GM23338 (cell line): ENCODE measurements around the gene NELFB. TPM values are rescaled to one million over a fixed set of nuclear protein-coding genes. Genes with fewer than 3 reads are reported as not detected.

Experiments
- ATAC-seq: fragments of 200-7000 bp; cut with Tn5 transposase; 3 replicates; pipeline ENCODE4 v1.9.1; 2020
- DNase-seq: peaks from one replicate; pipeline ENCODE4 v3.0.0-alpha.2; 2015; ENCODE audit warnings: low spot score
- H2AFZ ChIP-seq: fragments of 200-600 bp; sonication (generic); 2 replicates; pipeline ENCODE4 v1.8.0; 2016; ENCODE audit warnings: antibody characterized with exemption, mild to moderate bottlenecking, moderate library complexity
- H3F3A ChIP-seq: fragments of 200-600 bp; sonication (generic); replicated peaks from 2 replicates; pipeline ENCODE4 v1.8.0; 2017; ENCODE audit warnings: antibody characterized with exemption, mixed run types, low read depth
- H3K27ac ChIP-seq: fragments of 200-600 bp; sonication (generic); 2 replicates; pipeline ENCODE4 v1.6.1; 2016; ENCODE audit warnings: low read depth
- H3K27me3 ChIP-seq: fragments of 200-600 bp; sonication (generic); 2 replicates; pipeline ENCODE4 v1.8.0; 2016; ENCODE audit warnings: mild to moderate bottlenecking, mixed run types, moderate library complexity; ENCODE audit not compliant: insufficient read depth
- H3K36me3 ChIP-seq: fragments of 200-600 bp; sonication (generic); 2 replicates; pipeline ENCODE4 v1.8.0; 2016; ENCODE audit warnings: mild to moderate bottlenecking; ENCODE audit not compliant: insufficient read depth
- H3K4me1 ChIP-seq: fragments of 200-600 bp; sonication (generic); 2 replicates; pipeline ENCODE4 v1.8.0; 2016; ENCODE audit warnings: mild to moderate bottlenecking, moderate library complexity; ENCODE audit not compliant: insufficient read depth
- H3K4me2 ChIP-seq: fragments of 200-600 bp; sonication (generic); 2 replicates; pipeline ENCODE4 v1.7.1; 2017; ENCODE audit warnings: mixed run types
- H3K4me3 ChIP-seq: fragments of 200-600 bp; sonication (generic); 2 replicates; pipeline ENCODE4 v1.6.1; 2016; ENCODE audit warnings: mixed run types
- H3K79me2 ChIP-seq: fragments of 200-600 bp; sonication (generic); replicated peaks from 2 replicates; pipeline ENCODE4 v1.8.0; 2017; ENCODE audit warnings: mild to moderate bottlenecking; ENCODE audit not compliant: insufficient read depth
- H3K9me2 ChIP-seq: fragments of 200-600 bp; sonication (generic); 2 replicates; pipeline ENCODE4 v1.8.0; 2017; ENCODE audit not compliant: insufficient read depth
- H4K20me1 ChIP-seq: fragments of 200-600 bp; sonication (generic); replicated peaks from 2 replicates; pipeline ENCODE4 v1.8.0; 2017; ENCODE audit warnings: mild to moderate bottlenecking; ENCODE audit not compliant: insufficient read depth
- H3K27ac Mint-ChIP-seq: 2 replicates; pipeline ENCODE4 v1.8.0; 2020; ENCODE audit warnings: inconsistent platforms, mild to moderate bottlenecking, moderate library complexity, mixed read lengths
- H3K27me3 Mint-ChIP-seq: 3 replicates; pipeline ENCODE4 v1.8.0; 2022; ENCODE audit warnings: low read depth, mild to moderate bottlenecking, moderate library complexity, mixed read lengths, inconsistent platforms; ENCODE audit not compliant: insufficient read depth, poor library complexity
- H3K36me3 Mint-ChIP-seq: 3 replicates; pipeline ENCODE4 v1.8.0; 2021; ENCODE audit warnings: low read depth, mild to moderate bottlenecking, inconsistent platforms, moderate library complexity, mixed read lengths
- H3K4me1 Mint-ChIP-seq: 3 replicates; pipeline ENCODE4 v1.8.0; 2020; ENCODE audit warnings: mild to moderate bottlenecking, inconsistent platforms, mixed read lengths
- H3K4me3 Mint-ChIP-seq: 3 replicates; pipeline ENCODE4 v1.8.0; 2021; ENCODE audit warnings: moderate library complexity, mild to moderate bottlenecking, inconsistent platforms, mixed read lengths
- H3K9me3 Mint-ChIP-seq: 3 replicates; pipeline ENCODE4 v1.8.0; 2020; ENCODE audit warnings: moderate library complexity, mild to moderate bottlenecking, inconsistent platforms, mixed read lengths
- CREB1 ChIP-seq: fragments of 250-450 bp; sonication (Bioruptor Pico); IDR thresholded peaks from 2 replicates; pipeline ENCODE4 v1.5.0; 2020; ENCODE audit warnings: low read depth, mild to moderate bottlenecking, moderate library complexity
- CTCF ChIP-seq, 2 experiments: fragments of 200-600 bp in 1 of 2; sonication (generic) in 1 of 2; conservative IDR thresholded peaks; 2 replicates each; pipeline versions ENCODE4 v1.5.1 to v1.6.1; 2016 to 2017; ENCODE audit warnings: antibody characterized with exemption in 2 of 2, low read depth in 2 of 2, mild to moderate bottlenecking in 2 of 2, moderate library complexity in 1 of 2
- ETS1 ChIP-seq: IDR thresholded peaks from 2 replicates; pipeline ENCODE4 v1.6.1; 2016; ENCODE audit warnings: antibody characterized with exemption
- EZH2 ChIP-seq: fragments of 200-600 bp; sonication (generic); IDR thresholded peaks from one replicate; pipeline ENCODE4 v1.8.0; 2017; ENCODE audit warnings: antibody characterized with exemption, mild to moderate bottlenecking, low read depth; ENCODE audit not compliant: unreplicated experiment
- EZH2phosphoT487 ChIP-seq: fragments of 200-600 bp; sonication (generic); IDR thresholded peaks from one replicate; pipeline ENCODE4 v1.8.1; 2018; ENCODE audit warnings: antibody characterized with exemption; ENCODE audit not compliant: unreplicated experiment
- JUNB ChIP-seq: IDR thresholded peaks from one replicate; pipeline ENCODE4 v1.6.1; 2016; ENCODE audit warnings: antibody characterized with exemption; ENCODE audit not compliant: unreplicated experiment
- NANOG ChIP-seq: IDR thresholded peaks from 2 replicates; pipeline ENCODE4 v1.6.1; 2016; ENCODE audit warnings: antibody characterized with exemption, borderline replicate concordance
- POLR2AphosphoS5 ChIP-seq: IDR thresholded peaks from 2 replicates; pipeline ENCODE4 v1.6.1; 2016; ENCODE audit warnings: antibody characterized with exemption, low read depth
- REST ChIP-seq: IDR thresholded peaks from one replicate; pipeline ENCODE4 v1.6.1; 2018; ENCODE audit warnings: antibody characterized with exemption; ENCODE audit not compliant: unreplicated experiment
- STAT1 ChIP-seq: IDR thresholded peaks from one replicate; pipeline ENCODE4 v1.6.1; 2016; ENCODE audit warnings: antibody characterized with exemption; ENCODE audit not compliant: unreplicated experiment
- ZNF114 ChIP-seq: fragments of 250-450 bp; sonication (Bioruptor Pico); IDR thresholded peaks from 2 replicates; pipeline ENCODE4 v1.5.0; 2020; ENCODE audit warnings: mild to moderate bottlenecking, moderate library complexity
- ZNF331 ChIP-seq: fragments of 250-450 bp; sonication (Bioruptor Pico); IDR thresholded peaks from 2 replicates; pipeline ENCODE4 v1.5.0; 2020; ENCODE audit warnings: low read depth, mild to moderate bottlenecking, moderate library complexity
- ZNF462 ChIP-seq: fragments of 250-450 bp; sonication (Bioruptor Pico); IDR thresholded peaks from 2 replicates; pipeline ENCODE4 v1.5.0; 2020; ENCODE audit warnings: mild to moderate bottlenecking, moderate library complexity
- polyA plus RNA-seq: library from polyadenylated mRNA; unstranded; fragments of >200 nt; fragmentation: Nextera tagmentation; extraction: Ambion mirVana; gene quantifications from 2 replicates; pipeline ENCODE4 v1.2.1, GENCODE V29; 2016
- total RNA-seq: library from RNA; depleted of rRNA; stranded (reverse); fragments of >200 nt; shearing (Covaris generic); gene quantifications from 2 replicates; pipeline ENCODE4 v1.2.3, GENCODE V29; 2014

Gene NELFB
- total and polyA plus RNA-seq, 2 experiments from 2014 or later, result 30.0 to 97.3 TPM

- TF ChIP-seq CREB1 (CRISPR knock-in tag) (no peak), REST (no peak), ZNF114 (CRISPR knock-in tag) (no peak), CTCF (conservative IDR thresholded peaks at IDR 0.05; ENCODE audit: low read depth in 2 of 2) (no peak), EZH2phosphoT487 (no peak), NANOG (no peak), POLR2AphosphoS5 (no peak), STAT1 (no peak), ZNF462 (CRISPR knock-in tag) (no peak), ETS1 (no peak), EZH2 (no peak), ZNF331 (no peak), JUNB (no peak)
- Mint-ChIP-seq H3K27me3 (peaks cover 5% of the 10 kb centered on the region), H3K9me3 (peaks cover 3% of the 10 kb centered on the region; the same call in 1 of the 3 replicates), H3K27ac (no peak overlapping the region), H3K36me3 (no peaks in the 10 kb centered on the region), H3K4me1 (no peaks in the 10 kb centered on the region; the same call in 2 of the 3 replicates), H3K4me3 (no peak overlapping the region)
- no peaks in the 10 kb centered on the region for H3F3A ChIP-seq
- H3K79me2 ChIP-seq, result no peaks in the 10 kb centered on the region
- no peaks in the 10 kb centered on the region for H4K20me1 ChIP-seq
- H3K4me2 ChIP-seq, result no peak overlapping the region
- no peak overlapping the region for H2AFZ ChIP-seq
- no peak overlapping the region for H3K4me3 ChIP-seq
- ATAC-seq (no peak), DNase-seq (no peak)
- no peak overlapping the region for H3K27ac ChIP-seq
- no peaks in the 10 kb centered on the region for H3K9me2 ChIP-seq
- no peaks in the 10 kb centered on the region for H3K27me3 ChIP-seq
- H3K4me1 ChIP-seq, result peaks cover 19% of the 10 kb centered on the region; the same call in 1 of the 2 replicates
- no peaks in the 10 kb centered on the region for H3K36me3 ChIP-seq
Observed at GRCh38 chr9:137319739-137320551, 64.8 kb downstream of the NELFB start.
